AG04449 (cell line): ENCODE results near the gene CNTNAP2.

Experiments used
- CTCF ChIA-PET: fragments of 350-600 bp; formaldehyde crosslinking; extraction: SDS; loops from one replicate; lab custom pipeline; 2021; ENCODE audit warnings: antibody characterized with exemption; lab: Yijun Ruan, JAX
- POLR2A ChIA-PET: fragments of 400-600, 350-600 bp; formaldehyde crosslinking; extraction: SDS; loops from one replicate; lab custom pipeline; 2020; ENCODE audit warnings: antibody characterized with exemption, inconsistent platforms; lab: Yijun Ruan, JAX
- DNase-seq: peaks from one replicate; pipeline ENCODE4 v3.0.0-alpha.2; 2010; ENCODE audit warnings: low read depth, low spot score
- H3K4me3 ChIP-seq: 2 replicates; pipeline ENCODE4 v1.5.1; 2011; ENCODE audit warnings: low read depth, mild to moderate bottlenecking, control low read depth, low read length
- CTCF ChIP-seq: IDR thresholded peaks from one replicate; pipeline ENCODE4 v1.5.1; 2011; ENCODE audit warnings: mild to moderate bottlenecking, moderate library complexity, low read length, control low read depth, inconsistent platforms; ENCODE audit not compliant: insufficient read depth; ENCODE audit errors: missing control alignments

The CNTNAP2 gene

GRCh38 chr7:146702898-146703297 is 586.3 kb downstream of the CNTNAP2 start:
- ChIA-PET CTCF (no interaction called here), POLR2A (no interaction called here)
- DNase-seq: no peak
- no peak for TF ChIP-seq CTCF
- no peak overlapping the region for H3K4me3 ChIP-seq

GRCh38 chr7:146709451-146710027 is 592.9 kb downstream of the CNTNAP2 start:
- no peak for TF ChIP-seq CTCF
- CTCF ChIA-PET: no interaction called here
- POLR2A ChIA-PET: no interaction called here
- H3K4me3 ChIP-seq: no peak overlapping the region
- DNase-seq: no peak

GRCh38 chr7:146713205-146713604 is 596.6 kb downstream of the CNTNAP2 start:
- DNase-seq: no peak
- POLR2A ChIA-PET: no interaction called here
- no peak for TF ChIP-seq CTCF
- no peak overlapping the region for H3K4me3 ChIP-seq
- CTCF ChIA-PET: no interaction called here

- no peak for DNase-seq
- H3K4me3 ChIP-seq: no peak overlapping the region
- TF ChIP-seq CTCF: no peak
- POLR2A ChIA-PET: no interaction called here
- CTCF ChIA-PET: no interaction called here
Observed at GRCh38 chr7:146713934-146714333, 597.3 kb downstream of the CNTNAP2 start.

- DNase-seq: no peak
- no peak overlapping the region for H3K4me3 ChIP-seq
- TF ChIP-seq CTCF: no peak
- ChIA-PET POLR2A (no interaction called here), CTCF (no interaction called here)
Observed at GRCh38 chr7:146720195-146720594, 603.6 kb downstream of the CNTNAP2 start.

- TF ChIP-seq CTCF: no peak
- CTCF ChIA-PET: no interaction called here
- H3K4me3 ChIP-seq: no peak overlapping the region
- POLR2A ChIA-PET: no interaction called here
- no peak for DNase-seq
Observed at GRCh38 chr7:146722986-146723385, 606.4 kb downstream of the CNTNAP2 start.
